Smooth muscle cell (in vitro differentiated cells): Measurements from ENCODE around the gene SEZ6L. TPM values are rescaled to one million over a fixed set of nuclear protein-coding genes. Genes with fewer than 3 reads are reported as not detected.

Source experiments
- DNase-seq: peaks from one replicate; lab custom pipeline; 2025; ENCODE audit not compliant: unreplicated experiment; lab: John Stamatoyannopoulos, UW
- H2AFZ ChIP-seq: fragments of 200-600 bp; sonication (generic); 2 replicates; pipeline ENCODE4 v1.6.0; 2016; ENCODE audit warnings: antibody characterized with exemption, low read depth, mild to moderate bottlenecking
- H3F3A ChIP-seq: fragments of 200-600 bp; sonication (generic); 2 replicates; pipeline ENCODE4 v1.6.0; 2017; ENCODE audit warnings: antibody characterized with exemption, low read depth
- H3K27ac ChIP-seq: fragments of 200-600 bp; sonication (generic); 2 replicates; pipeline ENCODE4 v1.5.1; 2016; ENCODE audit warnings: low read depth, mild to moderate bottlenecking
- H3K27me3 ChIP-seq: fragments of 200-600 bp; sonication (generic); 2 replicates; pipeline ENCODE4 v1.6.1; 2016; ENCODE audit warnings: low read depth, mild to moderate bottlenecking
- H3K36me3 ChIP-seq: fragments of 200-600 bp; sonication (generic); 2 replicates; pipeline ENCODE4 v1.5.1; 2016; ENCODE audit warnings: low read depth
- H3K4me1 ChIP-seq: fragments of 200-600 bp; sonication (generic); 2 replicates; pipeline ENCODE4 v1.5.1; 2016; ENCODE audit warnings: low read depth
- H3K4me2 ChIP-seq: fragments of 200-600 bp; sonication (generic); 2 replicates; pipeline ENCODE4 v1.6.0; 2016; ENCODE audit warnings: mild to moderate bottlenecking
- H3K4me3 ChIP-seq: fragments of 200-600 bp; sonication (generic); 2 replicates; pipeline ENCODE4 v1.5.1; 2016; ENCODE audit warnings: mild to moderate bottlenecking
- H3K79me2 ChIP-seq: fragments of 200-600 bp; sonication (generic); 2 replicates; pipeline ENCODE4 v1.6.0; 2016; ENCODE audit warnings: low read depth, mild to moderate bottlenecking
- H3K9ac ChIP-seq: fragments of 200-600 bp; sonication (generic); 2 replicates; pipeline ENCODE4 v1.6.0; 2016; ENCODE audit warnings: low read depth
- H3K9me3 ChIP-seq: fragments of 200-600 bp; sonication (generic); replicated peaks from 2 replicates; pipeline ENCODE4 v1.5.1; 2016; ENCODE audit warnings: low read depth
- H4K20me1 ChIP-seq: fragments of 200-600 bp; sonication (generic); 2 replicates; pipeline ENCODE4 v1.6.0; 2016; ENCODE audit warnings: low read depth
- CTCF ChIP-seq: fragments of 200-600 bp; sonication (generic); IDR thresholded peaks from 2 replicates; pipeline ENCODE4 v1.5.1; 2017; ENCODE audit warnings: borderline replicate concordance, mild to moderate bottlenecking, antibody characterized with exemption; ENCODE audit not compliant: insufficient read depth, poor library complexity, severe bottlenecking
- WGBS: methylation state at CpG from one replicate; pipeline ENCODE4 v1.1.7; 2016; ENCODE audit warnings: low lambda C conversion rate; 5-methylcytosine and 5-hydroxymethylcytosine counted together
- polyA plus RNA-seq: library from polyadenylated mRNA; unstranded; fragments of >200 nt; fragmentation: Nextera tagmentation; extraction: Ambion mirVana; gene quantifications from 2 replicates; pipeline ENCODE4 v1.2.1, GENCODE V29; 2016
- small RNA-seq: library from RNA; depleted of rRNA; stranded (forward); fragments of <200 nt; gene quantifications from one replicate; pipeline ENCODE3, GENCODE V24; 2014
- total RNA-seq: library from RNA; depleted of rRNA; stranded (reverse); fragments of >200 nt; gene quantifications from 2 replicates; pipeline ENCODE4 v1.2.3, GENCODE V29; 2014

SEZ6L gene
- total and polyA plus RNA-seq, 2 experiments from 2014 or later: 2.1 TPM

- DNase-seq: no peak
- Histone ChIP-seq H3K36me3 (no peaks in the 10 kb centered on the region), H3K27ac (no peak overlapping the region), H3K4me2 (no peak overlapping the region), H3K9ac (no peak overlapping the region), H3K79me2 (no peaks in the 10 kb centered on the region), H3K4me3 (no peak overlapping the region), H3K27me3 (peaks cover 5% of the 10 kb centered on the region), H3K4me1 (peaks cover 18% of the 10 kb centered on the region), H3F3A (peaks cover 10% of the 10 kb centered on the region), H4K20me1 (no peaks in the 10 kb centered on the region), H3K9me3 (no peaks in the 10 kb centered on the region), H2AFZ (no peak overlapping the region)
- WGBS: 93% methylated on average over 13 of the region's 13 CpGs
- TF ChIP-seq CTCF: no peak
Observed at GRCh38 chr22:26431261-26431995, 262.2 kb downstream of the SEZ6L start.

GRCh38 chr22:26432619-26433311, 263.5 kb downstream of the SEZ6L start:
- no peak overlapping the region for H3K27ac ChIP-seq

More at GRCh38 chr22:26432619-26433311, 263.5 kb downstream of the SEZ6L start:
- Histone ChIP-seq H3K4me1 (peaks cover 18% of the 10 kb centered on the region), H3K36me3 (no peaks in the 10 kb centered on the region), H3K4me2 (no peak overlapping the region), H3F3A (peaks cover 10% of the 10 kb centered on the region), H3K9ac (no peak overlapping the region), H3K9me3 (no peaks in the 10 kb centered on the region), H3K79me2 (no peaks in the 10 kb centered on the region), H4K20me1 (no peaks in the 10 kb centered on the region), H3K4me3 (no peak overlapping the region), H2AFZ (no peak overlapping the region), H3K27me3 (no peaks in the 10 kb centered on the region)
- no peak for TF ChIP-seq CTCF
- DNase-seq: no peak
- WGBS: 92% methylated on average over 3 of the region's 3 CpGs

Small RNAs within 50 kb of the gene (small RNA-seq; reads per million reads assigned to genes)
- gene RNA5SP495: not detected
